HepG2 (cell line): ENCODE results near the gene DLG5. TPM values are rescaled to one million over a fixed set of nuclear protein-coding genes. Genes with fewer than 3 reads are reported as not detected.

Experiments
- BHLHE40 ChIP-seq: IDR thresholded peaks from 2 replicates; pipeline ENCODE4 v1.6.1; 2011; ENCODE audit warnings: low read length, improper control_type of control experiment
- BRCA1 ChIP-seq: sonication (generic); formaldehyde crosslinking; IDR thresholded peaks from 2 replicates; pipeline ENCODE4 v1.4.0; 2020; ENCODE audit warnings: missing genetic modification reagents
- EED ChIP-seq: sonication (generic); formaldehyde crosslinking; IDR thresholded peaks from 2 replicates; pipeline ENCODE4 v1.5.0; 2020; ENCODE audit warnings: mild to moderate bottlenecking, missing genetic modification reagents
- ERF ChIP-seq: IDR thresholded peaks from 2 replicates; pipeline ENCODE4 v1.6.1; 2018; ENCODE audit warnings: missing biosample characterization, missing genetic modification reagents
- HOXA7 ChIP-seq: sonication (generic); formaldehyde crosslinking; IDR thresholded peaks from 2 replicates; pipeline ENCODE4 v1.8.1; 2022; ENCODE audit warnings: mild to moderate bottlenecking, missing genetic modification reagents, moderate library complexity
- JUND ChIP-seq: sonication (generic); formaldehyde crosslinking; IDR thresholded peaks from 2 replicates; pipeline ENCODE4 v1.8.0; 2022; ENCODE audit warnings: mild to moderate bottlenecking, missing genetic modification reagents
- KDM3A ChIP-seq: IDR thresholded peaks from 2 replicates; pipeline ENCODE4 v1.6.1; 2018; ENCODE audit warnings: low read depth, missing compliant biosample characterization
- LCORL ChIP-seq, 2 experiments: fragments of 450-650 bp in 1 of 2; sonication (generic) in 1 of 2; formaldehyde crosslinking in 1 of 2; IDR thresholded peaks; 2 replicates each; pipeline versions ENCODE4 v1.5.0 to v1.6.1; 2017 to 2020; ENCODE audit warnings: antibody characterized with exemption in 1 of 2, missing genetic modification reagents in 1 of 2
- MED13 ChIP-seq: sonication (generic); formaldehyde crosslinking; IDR thresholded peaks from 2 replicates; pipeline ENCODE4 v1.5.0; 2020; ENCODE audit warnings: missing genetic modification reagents
- MXI1 ChIP-seq: IDR thresholded peaks from 3 replicates; pipeline ENCODE4 v1.6.1; 2012; ENCODE audit warnings: low read depth, low read length, inconsistent platforms, borderline replicate concordance
- NFIB ChIP-seq: sonication (generic); formaldehyde crosslinking; IDR thresholded peaks from 2 replicates; pipeline ENCODE4 v1.9.0; 2021; ENCODE audit warnings: missing genetic modification reagents, mild to moderate bottlenecking, borderline replicate concordance
- PCBP2 ChIP-seq: fragments of 200-400 bp; formaldehyde crosslinking; optimal IDR thresholded peaks from 2 replicates; pipeline ENCODE3; 2018; ENCODE audit warnings: low read length, low read depth; ENCODE audit not compliant: poor library complexity, severe bottlenecking
- SALL1 ChIP-seq: sonication (generic); formaldehyde crosslinking; IDR thresholded peaks from 2 replicates; pipeline ENCODE4 v1.8.0; 2022; ENCODE audit warnings: mild to moderate bottlenecking, missing genetic modification reagents
- SP5 ChIP-seq: IDR thresholded peaks from 2 replicates; pipeline ENCODE4 v1.6.1; 2016; ENCODE audit warnings: low read depth, borderline replicate concordance
- XRCC5 ChIP-seq: fragments of 200-400 bp; formaldehyde crosslinking; optimal IDR thresholded peaks from 2 replicates; pipeline ENCODE3; 2017; ENCODE audit warnings: mild to moderate bottlenecking, low read length
- ZBTB1 ChIP-seq: sonication (generic); formaldehyde crosslinking; IDR thresholded peaks from 2 replicates; pipeline ENCODE4 v1.4.0; 2020; ENCODE audit warnings: missing genetic modification reagents, borderline replicate concordance
- ZFP1 ChIP-seq: IDR thresholded peaks from 2 replicates; pipeline ENCODE4 v1.6.1; 2016
- ZNF3 ChIP-seq: IDR thresholded peaks from 2 replicates; pipeline ENCODE4 v1.7.0; 2017; ENCODE audit warnings: inconsistent platforms
- ZNF432 ChIP-seq: sonication (generic); formaldehyde crosslinking; IDR thresholded peaks from 2 replicates; pipeline ENCODE4 v1.5.0; 2020; ENCODE audit warnings: missing genetic modification reagents, mild to moderate bottlenecking, borderline replicate concordance
- ZNF598 ChIP-seq: sonication (generic); formaldehyde crosslinking; IDR thresholded peaks from 2 replicates; pipeline ENCODE4 v1.5.1; 2020; ENCODE audit warnings: mild to moderate bottlenecking, missing genetic modification reagents, borderline replicate concordance
- ZNF720 ChIP-seq: sonication (generic); formaldehyde crosslinking; IDR thresholded peaks from 2 replicates; pipeline ENCODE4 v1.4.0; 2020; ENCODE audit warnings: missing genetic modification reagents
- polyA plus RNA-seq, 8 experiments: library from polyadenylated mRNA; depleted of rRNA in 3 of 8; stranded (reverse) in 7 of 8; unstranded in 1 of 8; fragments of >200 nt; fragmentation: Illumina TruSeq in 4 of 8; extraction: Trizol in 4 of 8; gene quantifications; 2 replicates each; pipeline versions ENCODE4 v1.2.1 to v1.2.3, GENCODE V29; 2011 to 2016; ENCODE audit warnings: low read depth in 4 of 8, missing spikeins in 1 of 8, mixed read lengths in 1 of 8; ENCODE audit not compliant: insufficient read depth in 1 of 8
- total RNA-seq, 5 experiments: library from RNA; depleted of rRNA; stranded (reverse); fragments of >200 nt; fragmentation: Illumina TruSeq; extraction: Trizol; gene quantifications; 2 replicates each; pipeline ENCODE4 v1.2.3, GENCODE V29; 2016; ENCODE audit warnings: low read depth in 1 of 5
- TF ChIP-seq, protein P1 (sequence below): sonication (generic); formaldehyde crosslinking; IDR thresholded peaks from 2 replicates; pipeline ENCODE4 v1.5.0; 2020; ENCODE audit warnings: mild to moderate bottlenecking, missing genetic modification reagents, borderline replicate concordance
- TF ChIP-seq, protein P2 (sequence below): sonication (generic); formaldehyde crosslinking; IDR thresholded peaks from 2 replicates; pipeline ENCODE4 v1.4.0; 2020; ENCODE audit warnings: missing genetic modification reagents

Gene DLG5
- total and polyA plus RNA-seq, 2 of the 13 experiments (the other 11 are each of a cell fraction or from before 2014, with no cell fraction given): 15.5 to 18.2 TPM

DNA sequence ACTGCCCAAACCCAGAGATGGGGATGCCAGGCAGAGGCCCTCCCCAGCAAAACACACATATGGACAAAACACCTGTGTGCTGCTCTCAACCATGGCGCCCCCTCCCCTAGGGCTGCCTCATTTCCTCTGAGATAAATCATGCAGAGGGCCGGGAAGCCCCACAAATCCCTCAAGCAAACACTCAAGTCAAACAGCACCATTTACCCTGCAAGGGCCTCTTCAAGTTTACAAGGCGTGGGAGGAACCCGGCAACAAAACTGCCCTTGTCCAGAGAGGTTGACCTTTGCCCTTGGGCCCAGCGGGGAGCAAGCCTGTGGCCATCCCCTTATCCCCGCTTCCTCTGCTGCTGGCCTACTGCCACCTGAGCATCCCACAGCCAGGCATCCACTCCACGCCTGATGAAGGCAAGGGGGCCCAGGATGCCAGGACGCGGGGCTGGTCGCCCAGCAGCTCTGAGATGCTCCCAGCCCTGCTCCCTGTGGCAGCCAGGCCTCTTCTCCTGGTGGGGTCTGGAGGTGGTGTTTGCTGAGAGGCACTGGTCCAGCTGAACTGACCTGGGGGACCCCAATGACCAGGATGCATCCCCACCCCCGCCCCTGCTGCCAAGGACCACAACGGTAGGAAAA is 77.4 kb downstream of the DLG5 start (continued):
- TF ChIP-seq, protein P1, sequence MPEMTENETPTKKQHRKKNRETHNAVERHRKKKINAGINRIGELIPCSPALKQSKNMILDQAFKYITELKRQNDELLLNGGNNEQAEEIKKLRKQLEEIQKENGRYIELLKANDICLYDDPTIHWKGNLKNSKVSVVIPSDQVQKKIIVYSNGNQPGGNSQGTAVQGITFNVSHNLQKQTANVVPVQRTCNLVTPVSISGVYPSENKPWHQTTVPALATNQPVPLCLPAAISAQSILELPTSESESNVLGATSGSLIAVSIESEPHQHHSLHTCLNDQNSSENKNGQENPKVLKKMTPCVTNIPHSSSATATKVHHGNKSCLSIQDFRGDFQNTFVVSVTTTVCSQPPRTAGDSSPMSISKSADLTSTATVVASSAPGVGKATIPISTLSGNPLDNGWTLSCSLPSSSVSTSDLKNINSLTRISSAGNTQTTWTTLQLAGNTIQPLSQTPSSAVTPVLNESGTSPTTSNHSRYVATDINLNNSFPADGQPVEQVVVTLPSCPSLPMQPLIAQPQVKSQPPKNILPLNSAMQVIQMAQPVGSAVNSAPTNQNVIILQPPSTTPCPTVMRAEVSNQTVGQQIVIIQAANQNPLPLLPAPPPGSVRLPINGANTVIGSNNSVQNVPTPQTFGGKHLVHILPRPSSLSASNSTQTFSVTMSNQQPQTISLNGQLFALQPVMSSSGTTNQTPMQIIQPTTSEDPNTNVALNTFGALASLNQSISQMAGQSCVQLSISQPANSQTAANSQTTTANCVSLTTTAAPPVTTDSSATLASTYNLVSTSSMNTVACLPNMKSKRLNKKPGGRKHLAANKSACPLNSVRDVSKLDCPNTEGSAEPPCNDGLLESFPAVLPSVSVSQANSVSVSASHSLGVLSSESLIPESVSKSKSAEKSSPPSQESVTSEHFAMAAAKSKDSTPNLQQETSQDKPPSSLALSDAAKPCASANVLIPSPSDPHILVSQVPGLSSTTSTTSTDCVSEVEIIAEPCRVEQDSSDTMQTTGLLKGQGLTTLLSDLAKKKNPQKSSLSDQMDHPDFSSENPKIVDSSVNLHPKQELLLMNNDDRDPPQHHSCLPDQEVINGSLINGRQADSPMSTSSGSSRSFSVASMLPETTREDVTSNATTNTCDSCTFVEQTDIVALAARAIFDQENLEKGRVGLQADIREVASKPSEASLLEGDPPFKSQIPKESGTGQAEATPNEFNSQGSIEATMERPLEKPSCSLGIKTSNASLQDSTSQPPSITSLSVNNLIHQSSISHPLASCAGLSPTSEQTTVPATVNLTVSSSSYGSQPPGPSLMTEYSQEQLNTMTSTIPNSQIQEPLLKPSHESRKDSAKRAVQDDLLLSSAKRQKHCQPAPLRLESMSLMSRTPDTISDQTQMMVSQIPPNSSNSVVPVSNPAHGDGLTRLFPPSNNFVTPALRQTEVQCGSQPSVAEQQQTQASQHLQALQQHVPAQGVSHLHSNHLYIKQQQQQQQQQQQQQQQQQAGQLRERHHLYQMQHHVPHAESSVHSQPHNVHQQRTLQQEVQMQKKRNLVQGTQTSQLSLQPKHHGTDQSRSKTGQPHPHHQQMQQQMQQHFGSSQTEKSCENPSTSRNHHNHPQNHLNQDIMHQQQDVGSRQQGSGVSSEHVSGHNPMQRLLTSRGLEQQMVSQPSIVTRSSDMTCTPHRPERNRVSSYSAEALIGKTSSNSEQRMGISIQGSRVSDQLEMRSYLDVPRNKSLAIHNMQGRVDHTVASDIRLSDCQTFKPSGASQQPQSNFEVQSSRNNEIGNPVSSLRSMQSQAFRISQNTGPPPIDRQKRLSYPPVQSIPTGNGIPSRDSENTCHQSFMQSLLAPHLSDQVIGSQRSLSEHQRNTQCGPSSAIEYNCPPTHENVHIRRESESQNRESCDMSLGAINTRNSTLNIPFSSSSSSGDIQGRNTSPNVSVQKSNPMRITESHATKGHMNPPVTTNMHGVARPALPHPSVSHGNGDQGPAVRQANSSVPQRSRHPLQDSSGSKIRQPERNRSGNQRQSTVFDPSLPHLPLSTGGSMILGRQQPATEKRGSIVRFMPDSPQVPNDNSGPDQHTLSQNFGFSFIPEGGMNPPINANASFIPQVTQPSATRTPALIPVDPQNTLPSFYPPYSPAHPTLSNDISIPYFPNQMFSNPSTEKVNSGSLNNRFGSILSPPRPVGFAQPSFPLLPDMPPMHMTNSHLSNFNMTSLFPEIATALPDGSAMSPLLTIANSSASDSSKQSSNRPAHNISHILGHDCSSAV (CRISPR knock-in tag): no peak
- TF ChIP-seq ZNF432 (CRISPR knock-in tag) (no peak), BHLHE40 (no peak), ZNF720 (CRISPR knock-in tag) (no peak), SP5 (peak; percentile 98), BRCA1 (CRISPR knock-in tag) (0 out of 2 replicates have a peak, but pooled peaks have one; percentile 47), MED13 (CRISPR knock-in tag) (peak; percentile 91), ZFP1 (peak; percentile 79; the same call in 1 of the 2 replicates), EED (CRISPR knock-in tag) (no peak), ZNF3 (CRISPR knock-in tag) (no peak), LCORL (IDR thresholded peaks at IDR 0.05) (no peak), LCORL (CRISPR knock-in tag; IDR thresholded peaks at IDR 0.05) (peak; percentile 95), SALL1 (CRISPR knock-in tag) (peak; percentile 96), PCBP2 (no peak), MXI1 (no peak), ZBTB1 (CRISPR knock-in tag) (no peak), KDM3A (peak; percentile 91), JUND (peak; percentile 44; the same call in 1 of the 2 replicates), ERF (CRISPR knock-in tag) (peak; percentile 97), ZNF598 (CRISPR knock-in tag) (peak; percentile 49; the same call in 1 of the 2 replicates), XRCC5 (peak; percentile 86), NFIB (no peak), HOXA7 (CRISPR knock-in tag) (no peak)
- TF ChIP-seq, protein P2, sequence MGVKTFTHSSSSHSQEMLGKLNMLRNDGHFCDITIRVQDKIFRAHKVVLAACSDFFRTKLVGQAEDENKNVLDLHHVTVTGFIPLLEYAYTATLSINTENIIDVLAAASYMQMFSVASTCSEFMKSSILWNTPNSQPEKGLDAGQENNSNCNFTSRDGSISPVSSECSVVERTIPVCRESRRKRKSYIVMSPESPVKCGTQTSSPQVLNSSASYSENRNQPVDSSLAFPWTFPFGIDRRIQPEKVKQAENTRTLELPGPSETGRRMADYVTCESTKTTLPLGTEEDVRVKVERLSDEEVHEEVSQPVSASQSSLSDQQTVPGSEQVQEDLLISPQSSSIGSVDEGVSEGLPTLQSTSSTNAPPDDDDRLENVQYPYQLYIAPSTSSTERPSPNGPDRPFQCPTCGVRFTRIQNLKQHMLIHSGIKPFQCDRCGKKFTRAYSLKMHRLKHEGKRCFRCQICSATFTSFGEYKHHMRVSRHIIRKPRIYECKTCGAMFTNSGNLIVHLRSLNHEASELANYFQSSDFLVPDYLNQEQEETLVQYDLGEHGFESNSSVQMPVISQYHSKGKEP (CRISPR knock-in tag): 0 out of 2 replicates have a peak, but pooled peaks have one; percentile 20
